ENCODE measurements around the gene PROM1.

PROM1 gene

GRCh38 chr4:15942283-15942682 is 141.5 kb downstream of the PROM1 start:
- Histone ChIP-seq H3K4me3 (ENCODE audit: low read depth, low read length) (no peak overlapping the region), H3K79me1 (ENCODE audit: low read length) (no peaks in the 10 kb centered on the region), H3K9me3 (ENCODE audit: insufficient read depth, low read depth, low read length) (no peaks in the 10 kb centered on the region), H3K4ac (ENCODE audit: low read depth, low read length) (no peak overlapping the region), H2BK12ac (ENCODE audit: low read length) (no peak overlapping the region), H2AK5ac (ENCODE audit: low read length) (no peak overlapping the region), H3K18ac (ENCODE audit: low read length) (no peak overlapping the region), H3K14ac (ENCODE audit: low read length) (no peak overlapping the region), H2BK5ac (ENCODE audit: low read depth, low read length, poor library complexity) (no peak overlapping the region), H3K4me2 (ENCODE audit: low read length) (no peak overlapping the region), H4K91ac (ENCODE audit: low read depth, low read length) (no peak overlapping the region), H2AFZ (ENCODE audit: insufficient read depth, low read length, poor library complexity) (no peak overlapping the region), H3K23ac (ENCODE audit: low read length) (no peak overlapping the region), H3K27ac (ENCODE audit: low read depth, low read length) (no peak overlapping the region), H4K8ac (ENCODE audit: low read depth, low read length) (no peak overlapping the region), H3K36me3 (ENCODE audit: control insufficient read depth in 1 of 2, insufficient read depth in 2 of 2, low read length in 2 of 2) (no peaks in the 10 kb centered on the region), H4K12ac (ENCODE audit: low read depth, low read length) (no peak overlapping the region), H3K9ac (ENCODE audit: low read length) (no peak overlapping the region), H3K27me3 (ENCODE audit: insufficient read depth, low read length) (no peaks in the 10 kb centered on the region), H3K79me2 (ENCODE audit: control insufficient read depth, insufficient read depth, low read length, poor library complexity) (no peaks in the 10 kb centered on the region), H3K4me1 (ENCODE audit: control insufficient read depth in 1 of 2, insufficient read depth in 2 of 2, low read length in 2 of 2) (peaks cover 0 to 5% of the 10 kb centered on the region in 2 experiments), H2BK120ac (ENCODE audit: insufficient read depth, low read length, poor library complexity) (no peak overlapping the region)
- WGBS (ENCODE audit: extremely low coverage, insufficient coverage, insufficient read length) = no CpG with 5 or more reads among the region's 1 CpG
- no peak for DNase-seq

- Histone ChIP-seq H2BK5ac (ENCODE audit: low read depth, low read length, poor library complexity) (no peak within 1 kb of the TSS), H3K36me3 (ENCODE audit: control insufficient read depth in 1 of 2, insufficient read depth in 2 of 2, low read length in 2 of 2) (no peaks in the 10 kb centered on the region), H3K9me3 (ENCODE audit: insufficient read depth, low read depth, low read length) (no peaks in the 10 kb centered on the region), H3K18ac (ENCODE audit: low read length) (no peak within 1 kb of the TSS), H4K91ac (ENCODE audit: low read depth, low read length) (no peak within 1 kb of the TSS), H4K8ac (ENCODE audit: low read depth, low read length) (no peak within 1 kb of the TSS), H3K27ac (ENCODE audit: low read depth, low read length) (no peak within 1 kb of the TSS), H3K14ac (ENCODE audit: low read length) (no peak within 1 kb of the TSS), H2AFZ (ENCODE audit: insufficient read depth, low read length, poor library complexity) (no peak within 1 kb of the TSS), H3K4me2 (ENCODE audit: low read length) (no peak within 1 kb of the TSS), H2BK120ac (ENCODE audit: insufficient read depth, low read length, poor library complexity) (no peak within 1 kb of the TSS), H2AK5ac (ENCODE audit: low read length) (no peak within 1 kb of the TSS), H3K23ac (ENCODE audit: low read length) (no peak within 1 kb of the TSS), H3K4me3 (ENCODE audit: low read depth, low read length) (no peak within 1 kb of the TSS), H3K4me1 (ENCODE audit: control insufficient read depth in 1 of 2, insufficient read depth in 2 of 2, low read length in 2 of 2) (peaks cover 0 to 5% of the 10 kb centered on the region in 2 experiments), H3K9ac (ENCODE audit: low read length) (no peak within 1 kb of the TSS), H3K4ac (ENCODE audit: low read depth, low read length) (no peak within 1 kb of the TSS), H3K79me2 (ENCODE audit: control insufficient read depth, insufficient read depth, low read length, poor library complexity) (no peaks in the 10 kb centered on the region), H2BK12ac (ENCODE audit: low read length) (no peak within 1 kb of the TSS), H3K27me3 (ENCODE audit: insufficient read depth, low read length) (no peaks in the 10 kb centered on the region), H3K79me1 (ENCODE audit: low read length) (no peaks in the 10 kb centered on the region), H4K12ac (ENCODE audit: low read depth, low read length) (no peak within 1 kb of the TSS)
- no CpG with 5 or more reads among the region's 4 CpGs for WGBS (ENCODE audit: extremely low coverage, insufficient coverage, insufficient read length)
- no peak for DNase-seq
These were observed 145.2 kb downstream of the PROM1 start, which contains the start of gene FGFBP1 for GRCh38 chr4:15938640-15939039. Gene FGFBP1 (minus strand): TSS chr4:15938740. CDS start chr4:15936632, 2,108 bp downstream.

- no peak for DNase-seq
- no peak overlapping the region for H4K91ac ChIP-seq (ENCODE audit: low read depth, low read length)
- H3K4me2 ChIP-seq (ENCODE audit: low read length) = no peak overlapping the region
- H3K9me3 ChIP-seq (ENCODE audit: insufficient read depth, low read depth, low read length) = no peaks in the 10 kb centered on the region
- H2BK5ac ChIP-seq (ENCODE audit: low read depth, low read length, poor library complexity) = no peak overlapping the region
- H2BK12ac ChIP-seq (ENCODE audit: low read length) = no peak overlapping the region
- no peaks in the 10 kb centered on the region for H3K36me3 ChIP-seq (ENCODE audit: control insufficient read depth in 1 of 2, insufficient read depth in 2 of 2, low read length in 2 of 2)
- no peak overlapping the region for H3K9ac ChIP-seq (ENCODE audit: low read length)
- H3K4ac ChIP-seq (ENCODE audit: low read depth, low read length) = no peak overlapping the region
- H3K27ac ChIP-seq (ENCODE audit: low read depth, low read length) = no peak overlapping the region
- no peak overlapping the region for H2BK120ac ChIP-seq (ENCODE audit: insufficient read depth, low read length, poor library complexity)
- H3K23ac ChIP-seq (ENCODE audit: low read length) = no peak overlapping the region
- no peak overlapping the region for H4K8ac ChIP-seq (ENCODE audit: low read depth, low read length)
- H3K79me1 ChIP-seq (ENCODE audit: low read length) = no peaks in the 10 kb centered on the region
- no peak overlapping the region for H2AFZ ChIP-seq (ENCODE audit: insufficient read depth, low read length, poor library complexity)
- H3K79me2 ChIP-seq (ENCODE audit: control insufficient read depth, insufficient read depth, low read length, poor library complexity) = no peaks in the 10 kb centered on the region
- no CpG with 5 or more reads among the region's 8 CpGs for WGBS (ENCODE audit: extremely low coverage, insufficient coverage, insufficient read length)
- no peak overlapping the region for H3K18ac ChIP-seq (ENCODE audit: low read length)
- H2AK5ac ChIP-seq (ENCODE audit: low read length) = no peak overlapping the region
- no peaks in the 10 kb centered on the region for H3K27me3 ChIP-seq (ENCODE audit: insufficient read depth, low read length)
- no peak overlapping the region for H3K4me3 ChIP-seq (ENCODE audit: low read depth, low read length)
- H3K4me1 ChIP-seq (ENCODE audit: control insufficient read depth in 1 of 2, insufficient read depth in 2 of 2, low read length in 2 of 2) = peaks cover 0 to 5% of the 10 kb centered on the region in 2 experiments
- no peak overlapping the region for H3K14ac ChIP-seq (ENCODE audit: low read length)
- H4K12ac ChIP-seq (ENCODE audit: low read depth, low read length) = no peak overlapping the region
These were observed 145.6 kb downstream of the PROM1 start for GRCh38 chr4:15938182-15938581.

GRCh38 chr4:15936495-15936894 is 147.3 kb downstream of the PROM1 start:
- peaks cover 0 to 5% of the 10 kb centered on the region in 2 experiments for H3K4me1 ChIP-seq (ENCODE audit: control insufficient read depth in 1 of 2, insufficient read depth in 2 of 2, low read length in 2 of 2)
- no peak overlapping the region for H4K91ac ChIP-seq (ENCODE audit: low read depth, low read length)
- no peaks in the 10 kb centered on the region for H3K36me3 ChIP-seq (ENCODE audit: control insufficient read depth in 1 of 2, insufficient read depth in 2 of 2, low read length in 2 of 2)
- H3K4me2 ChIP-seq (ENCODE audit: low read length) = no peak overlapping the region
- H3K27ac ChIP-seq (ENCODE audit: low read depth, low read length) = no peak overlapping the region
- H4K12ac ChIP-seq (ENCODE audit: low read depth, low read length) = no peak overlapping the region
- H3K4ac ChIP-seq (ENCODE audit: low read depth, low read length) = no peak overlapping the region
- H2BK120ac ChIP-seq (ENCODE audit: insufficient read depth, low read length, poor library complexity) = no peak overlapping the region
- no peak overlapping the region for H3K4me3 ChIP-seq (ENCODE audit: low read depth, low read length)
- H2AK5ac ChIP-seq (ENCODE audit: low read length) = no peak overlapping the region
- WGBS (ENCODE audit: extremely low coverage, insufficient coverage, insufficient read length) = no CpG with 5 or more reads among the region's 4 CpGs
- H3K9ac ChIP-seq (ENCODE audit: low read length) = no peak overlapping the region
- no peak overlapping the region for H4K8ac ChIP-seq (ENCODE audit: low read depth, low read length)
- no peaks in the 10 kb centered on the region for H3K27me3 ChIP-seq (ENCODE audit: insufficient read depth, low read length)
- no peaks in the 10 kb centered on the region for H3K9me3 ChIP-seq (ENCODE audit: insufficient read depth, low read depth, low read length)
- no peak for DNase-seq
- H3K18ac ChIP-seq (ENCODE audit: low read length) = no peak overlapping the region
- no peak overlapping the region for H2AFZ ChIP-seq (ENCODE audit: insufficient read depth, low read length, poor library complexity)
- no peaks in the 10 kb centered on the region for H3K79me2 ChIP-seq (ENCODE audit: control insufficient read depth, insufficient read depth, low read length, poor library complexity)
- H2BK5ac ChIP-seq (ENCODE audit: low read depth, low read length, poor library complexity) = no peak overlapping the region
- H3K79me1 ChIP-seq (ENCODE audit: low read length) = no peaks in the 10 kb centered on the region
- H2BK12ac ChIP-seq (ENCODE audit: low read length) = no peak overlapping the region
- H3K14ac ChIP-seq (ENCODE audit: low read length) = no peak overlapping the region
- no peak overlapping the region for H3K23ac ChIP-seq (ENCODE audit: low read length)

All from trophoblast cell (in vitro differentiated cells and primary cell).